AG09309 (cell line): ENCODE results near the gene TMTC1.

ENCODE experiments used
- DNase-seq: peaks from one replicate; pipeline ENCODE4 v3.0.0-alpha.2; 2010; ENCODE audit warnings: low read depth
- H3K4me3 ChIP-seq: 2 replicates; pipeline ENCODE4 v1.5.1; 2011; ENCODE audit warnings: mild to moderate bottlenecking, low read depth, low read length, moderate library complexity; ENCODE audit not compliant: control insufficient read depth
- CTCF ChIP-seq: IDR thresholded peaks from 2 replicates; pipeline ENCODE4 v1.5.1; 2011; ENCODE audit warnings: mild to moderate bottlenecking, low read depth, low read length, inconsistent platforms; ENCODE audit not compliant: insufficient read depth, control insufficient read depth; ENCODE audit errors: missing control alignments

The TMTC1 gene

GRCh38 chr12:29676676-29677075 lies 107.1 kb downstream of the TMTC1 start:
- no peak for TF ChIP-seq CTCF
- no peak overlapping the region for H3K4me3 ChIP-seq
- DNase-seq, result no peak

- no peak for TF ChIP-seq CTCF
- H3K4me3 ChIP-seq, result no peak overlapping the region
- DNase-seq, result no peak
Measured at GRCh38 chr12:29674463-29674862, 109.3 kb downstream of the TMTC1 start.

GRCh38 chr12:29673346-29673745 lies 110.4 kb downstream of the TMTC1 start:
- TF ChIP-seq CTCF, result no peak
- no peak for DNase-seq
- H3K4me3 ChIP-seq, result no peak overlapping the region

- no peak for DNase-seq
- H3K4me3 ChIP-seq, result no peak overlapping the region
- no peak for TF ChIP-seq CTCF
Measured at GRCh38 chr12:29672580-29672979, 111.2 kb downstream of the TMTC1 start.

- H3K4me3 ChIP-seq, result no peak overlapping the region
- no peak for DNase-seq
- no peak for TF ChIP-seq CTCF
Measured at GRCh38 chr12:29671742-29672141, 112.0 kb downstream of the TMTC1 start.

GRCh38 chr12:29667011-29667410 lies 116.7 kb downstream of the TMTC1 start:
- TF ChIP-seq CTCF, result no peak
- no peak for DNase-seq
- H3K4me3 ChIP-seq, result no peak overlapping the region

- no peak for TF ChIP-seq CTCF
- DNase-seq, result no peak
- H3K4me3 ChIP-seq, result no peak overlapping the region
Measured at GRCh38 chr12:29665107-29665506, 118.6 kb downstream of the TMTC1 start.
